Measurements from ENCODE around the gene C16orf92. TPM values are rescaled to one million over a fixed set of nuclear protein-coding genes. Genes with fewer than 3 reads are reported as not detected.
A peak's percentile ranks its signal among the peaks of the same experiment; 100 is the strongest.

Gene C16orf92
- total and polyA plus RNA-seq, 2 of the 8 experiments (the other 6 are each of a cell fraction or from before 2014, with no cell fraction given) = not detected

GRCh38 chr16:29994600-29995323 lies 28.2 kb upstream of the C16orf92 start:
- H2AK5ac ChIP-seq (ENCODE audit: low read depth, low read length) = peak overlapping the region; percentile 44; the same call in 1 of the 2 replicates
- peak overlapping the region; percentile 81 for H2BK5ac ChIP-seq (ENCODE audit: low read depth, low read length)
- H4K8ac ChIP-seq (ENCODE audit: extremely low read depth, insufficient read depth, low read length) = peak overlapping the region; percentile 92; the same call in 1 of the 2 replicates
- peaks cover 0 to 1% of the 10 kb centered on the region in 2 experiments for H4K20me1 ChIP-seq (replicated peaks in 1 of 2; ENCODE audit: control insufficient read depth in 1 of 2, insufficient read depth in 2 of 2, low read length in 2 of 2)
- POLR2A ChIA-PET (ENCODE audit: partially characterized antibody) = interaction anchor here (0.8 to 5.5 kb wide), 20 partner anchors 11 to 285 kb away, joined by 3 to 34 read pairs (median 5); partner anchors contain the start of genes ALDOA, ASPHD1, C16orf92 and CDIPT
- peak overlapping the region; percentile 75 to 91 (median 80) for H3K4me3 ChIP-seq (ENCODE audit: extremely low read depth in 1 of 4, insufficient read depth in 2 of 4, low read depth in 3 of 4, low read length in 4 of 4)
- H3K79me1 ChIP-seq (ENCODE audit: low read depth, low read length) = peaks cover 3% of the 10 kb centered on the region; the same call in 1 of the 2 replicates
- H3K4ac ChIP-seq (replicated peaks; ENCODE audit: insufficient read length, low read depth, low read length) = no peak overlapping the region
- H3K14ac ChIP-seq (ENCODE audit: insufficient read length) = no peak overlapping the region
- CTCF ChIA-PET (ENCODE audit: partially characterized antibody) = interaction anchor here (1.0 to 2.5 kb wide), 3 partner anchors 9 to 37 kb away, joined by 3 to 9 read pairs (median 9); partner anchors contain the start of genes C16orf92 and TLCD3B
- WGBS, 2 experiments (ENCODE audit: extremely low coverage in 1 of 2, insufficient coverage in 1 of 2, insufficient read length in 1 of 2, insufficient replicate concordance in 2 of 2, low coverage in 1 of 2, low lambda C conversion rate in 2 of 2, missing lambda C conversion rate in 1 of 2) = 29% methylated on average over 22 of the region's 24 CpGs; no CpG with 5 or more reads in 1 of the 2 experiments
- H2BK12ac ChIP-seq (ENCODE audit: low read depth, low read length) = no peak overlapping the region
- H2BK20ac ChIP-seq (ENCODE audit: low read length) = no peak overlapping the region
- peak overlapping the region; percentile 36; the same call in 1 of the 2 replicates for H2AFZ ChIP-seq (ENCODE audit: low read length)
- H3K23ac ChIP-seq (ENCODE audit: insufficient read length) = no peak overlapping the region
- H3K56ac ChIP-seq (replicated peaks; ENCODE audit: insufficient read length, low read depth, low read length) = no peak overlapping the region
- no peak overlapping the region for H2BK15ac ChIP-seq (ENCODE audit: low read length)
- H3K27ac ChIP-seq (ENCODE audit: low read depth, low read length) = peak overlapping the region; percentile 86
- no peak for FAIRE-seq
- H4K5ac ChIP-seq (ENCODE audit: insufficient read length, low read depth, low read length) = no peak overlapping the region
- peak overlapping the region in 3 of 4 experiments; percentile 6 to 81 (median 74); a peak in 5 of 7 replicates for H3K9ac ChIP-seq (replicated peaks in 1 of 4; ENCODE audit: extremely low read depth in 1 of 4, low read depth in 3 of 4, low read length in 3 of 4)
- peaks cover 9% of the 10 kb centered on the region; the same call in 1 of the 2 replicates for H3K23me2 ChIP-seq (ENCODE audit: low read depth, low read length)
- peak overlapping the region; percentile 78 to 92 for H3K4me2 ChIP-seq (ENCODE audit: insufficient read depth in 1 of 2, low read depth in 2 of 2, low read length in 2 of 2)
- peaks cover 0 to 18% (median 3%) of the 10 kb centered on the region in 4 experiments; a peak in 6 of 8 replicates for H3K36me3 ChIP-seq (ENCODE audit: control insufficient read depth in 2 of 4, insufficient read depth in 4 of 4, low read length in 3 of 4)
- DNase-seq (ENCODE audit: low read depth in 1 of 2, low spot score in 2 of 2) = peak in 1 of 2 experiments; percentile 90
- H3K18ac ChIP-seq (ENCODE audit: extremely low read depth, low read length) = peak overlapping the region; percentile 88; the same call in 1 of the 2 replicates
- H3K27me3 ChIP-seq (replicated peaks in 1 of 4; ENCODE audit: control insufficient read depth in 3 of 4, extremely low read depth in 1 of 4, insufficient read depth in 3 of 4, low read length in 3 of 4) = no peaks in the 10 kb centered on the region
- H3K4me1 ChIP-seq (replicated peaks in 1 of 4; ENCODE audit: control insufficient read depth in 3 of 4, insufficient read depth in 4 of 4, low read length in 3 of 4) = peaks cover 0 to 8% (median 3%) of the 10 kb centered on the region in 4 experiments; a peak in 4 of 7 replicates
- H3K79me2 ChIP-seq (ENCODE audit: control insufficient read depth in 1 of 2, insufficient read depth in 2 of 2, low read length in 2 of 2) = peaks cover 0 to 7% of the 10 kb centered on the region in 2 experiments; a peak in 1 of 4 replicates
- TF ChIP-seq SIN3A (conservative IDR thresholded peaks at IDR 0.05 in 1 of 2, IDR thresholded peaks at IDR 0.05 in 1 of 2; ENCODE audit: low read depth in 1 of 2, low read length in 2 of 2) (0 out of 4 replicates have a peak, but pooled peaks of 1 of the 2 experiments have one; percentile 4), GABPA (IDR thresholded peaks at IDR 0.05; ENCODE audit: borderline replicate concordance, insufficient read depth, low read length) (no peak)
- no peak overlapping the region for H2BK120ac ChIP-seq (replicated peaks; ENCODE audit: low read depth, low read length)
- H4K91ac ChIP-seq (replicated peaks; ENCODE audit: insufficient read length, low read length) = no peak overlapping the region
- no peaks in the 10 kb centered on the region for H3K9me3 ChIP-seq (ENCODE audit: insufficient read depth in 2 of 2, low read depth in 1 of 2, low read length in 1 of 2)

All from H1 (cell line).